HG02943 (cell line): Measurements from ENCODE around the gene SSRP1.
A peak's percentile ranks its signal among the peaks of the same experiment; 100 is the strongest.
"Not testable (repeated sequence)": the region's sequence is repeated elsewhere in the genome, so short reads cannot be mapped to it uniquely, and the experiment has no call there.

Experiments used
- ATAC-seq: cut with Tn5 transposase; IDR thresholded peaks from one replicate; pipeline ENCODE4 v1.9.1; 2021; ENCODE audit warnings: mild to moderate bottlenecking, low read depth, moderate library complexity; ENCODE audit not compliant: unreplicated experiment

SSRP1 gene

GRCh38 chr11:57335343-57336110 lies at the start of gene SSRP1:
Gene SSRP1 (minus strand): TSS chr11:57335892. CDS start chr11:57335121, 771 bp downstream.
- peak; percentile 99 for ATAC-seq

DNA sequence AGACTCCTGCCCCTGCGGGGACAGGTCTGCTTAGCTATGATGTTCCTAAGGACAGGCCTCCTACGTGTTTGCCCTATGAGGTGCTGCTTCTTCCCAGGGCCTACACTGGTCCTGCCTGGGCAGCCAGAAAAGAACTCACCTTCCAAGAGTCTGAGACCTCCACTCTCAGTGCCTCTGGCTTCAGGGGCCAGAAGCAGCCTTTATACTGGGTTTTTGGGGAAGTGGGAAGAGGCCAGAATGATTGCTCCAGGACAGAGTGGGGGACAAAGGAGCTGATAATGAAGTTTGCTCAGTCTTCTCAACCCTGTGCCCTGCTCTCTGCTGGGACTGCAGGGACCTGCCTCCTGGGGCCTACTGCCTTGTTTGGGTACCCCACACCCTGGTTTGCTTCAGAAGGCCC lies 45.3 kb upstream of the SSRP1 start, which contains the start of gene PRG3:
Gene PRG3, minus strand, starts transcription at position 176 of the 400 bp plus-strand sequence. CDS start 442 bp downstream, outside the sequence.
- no peak for ATAC-seq

DNA sequence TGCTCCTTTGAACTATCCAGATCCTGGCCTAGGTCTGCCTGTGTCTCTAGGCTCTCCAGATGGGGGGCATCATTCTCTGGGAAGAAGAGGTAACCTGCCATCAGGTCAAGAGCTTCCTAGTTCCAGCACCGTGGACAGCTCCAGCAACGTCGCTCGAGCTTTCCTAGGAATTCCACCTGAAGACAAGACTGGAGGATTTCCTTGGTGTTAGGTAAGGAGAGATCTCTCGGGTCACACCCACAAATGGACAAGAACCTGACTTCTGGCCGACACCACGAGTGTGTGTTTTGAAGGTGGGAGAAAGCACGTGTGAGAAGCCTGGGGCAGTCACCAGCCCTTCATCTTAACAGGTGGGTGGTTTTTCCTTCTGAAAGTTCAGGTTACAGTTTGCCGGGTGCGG lies 44.0 kb upstream of the SSRP1 start:
- ATAC-seq, result no peak

DNA sequence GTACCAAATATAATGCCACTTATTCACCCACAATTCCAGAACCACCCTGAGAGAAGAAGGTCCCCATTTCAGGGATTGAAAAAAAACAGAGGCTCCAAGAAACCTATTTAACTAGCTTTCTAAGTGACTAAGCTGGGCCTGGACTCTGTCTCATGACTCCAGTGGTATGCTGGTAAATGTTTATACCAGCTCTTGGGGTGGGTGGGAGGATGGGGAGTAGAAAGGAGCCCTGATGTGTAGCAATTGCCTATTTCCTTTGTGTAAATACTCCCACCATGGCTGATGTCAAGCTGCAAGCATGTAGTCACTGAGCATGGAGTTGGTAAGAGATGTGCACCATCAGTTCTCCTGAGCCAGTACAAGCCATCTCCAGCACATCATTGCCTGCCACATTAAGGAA lies 42.5 kb upstream of the SSRP1 start:
- no peak for ATAC-seq

DNA sequence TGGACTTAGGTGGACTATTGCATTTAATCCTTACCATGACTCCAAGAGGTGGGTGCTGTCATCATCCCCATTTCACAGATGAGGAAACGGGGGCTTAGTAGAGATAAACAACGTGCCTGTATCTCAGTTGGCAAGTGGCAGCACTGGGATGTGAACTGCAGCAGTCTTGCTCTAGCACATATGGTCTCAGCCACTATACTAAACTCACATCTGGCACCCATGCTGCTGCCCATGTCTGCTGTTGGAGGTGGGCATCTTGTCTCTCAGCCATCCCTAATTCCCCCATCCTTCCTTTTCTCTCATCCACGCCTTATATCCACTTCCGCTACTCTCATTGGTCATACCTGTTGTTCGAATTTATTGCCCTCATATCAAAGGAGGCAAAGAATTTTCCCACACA lies 41.4 kb upstream of the SSRP1 start:
- no peak for ATAC-seq

DNA sequence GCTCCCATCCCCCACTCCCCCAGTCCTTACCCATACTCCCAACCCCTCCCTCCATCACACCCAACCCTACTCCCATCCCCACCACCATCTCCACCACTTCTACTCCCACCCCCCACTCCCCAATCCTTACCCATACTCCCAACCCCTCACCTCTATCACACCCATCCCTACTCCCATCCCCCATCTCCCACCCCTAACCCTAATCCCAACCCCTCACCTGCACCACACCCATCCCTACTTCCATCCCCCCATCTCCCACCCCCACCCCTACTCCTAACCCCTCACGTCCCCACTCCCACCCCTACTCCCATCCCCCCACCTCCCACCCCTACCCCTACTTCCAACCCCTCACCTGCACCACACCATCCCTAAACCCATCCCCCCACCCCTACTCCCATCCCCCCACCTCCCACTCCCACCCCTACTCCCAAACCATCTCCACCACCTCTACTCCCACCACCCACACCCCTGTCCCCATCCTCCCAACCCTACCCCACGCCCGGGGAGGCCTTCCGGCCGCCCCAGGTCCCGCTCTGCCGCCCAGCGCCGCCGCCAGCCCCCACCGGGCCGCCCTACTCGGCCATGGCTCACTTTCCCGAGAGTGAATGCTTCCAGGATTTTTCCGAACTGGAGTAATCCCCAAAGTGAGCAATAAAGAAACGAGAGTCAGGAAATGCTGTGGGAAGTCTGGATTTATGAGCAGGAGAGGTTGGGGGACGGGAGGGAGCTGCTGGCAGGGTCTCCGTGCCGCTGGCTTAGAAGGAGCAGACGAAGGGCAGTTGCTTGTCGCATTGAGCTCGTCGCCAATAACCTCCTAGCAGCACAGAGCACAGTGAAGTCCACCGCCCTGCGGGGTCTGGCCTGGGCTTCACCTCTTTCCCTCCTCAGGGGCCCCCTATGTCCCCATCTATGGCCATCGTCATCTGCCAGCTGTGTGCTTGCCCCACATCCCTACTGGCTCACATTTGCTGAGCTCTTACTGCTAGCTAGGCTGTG lies 40.7 kb upstream of the SSRP1 start:
- ATAC-seq, result no peak

DNA sequence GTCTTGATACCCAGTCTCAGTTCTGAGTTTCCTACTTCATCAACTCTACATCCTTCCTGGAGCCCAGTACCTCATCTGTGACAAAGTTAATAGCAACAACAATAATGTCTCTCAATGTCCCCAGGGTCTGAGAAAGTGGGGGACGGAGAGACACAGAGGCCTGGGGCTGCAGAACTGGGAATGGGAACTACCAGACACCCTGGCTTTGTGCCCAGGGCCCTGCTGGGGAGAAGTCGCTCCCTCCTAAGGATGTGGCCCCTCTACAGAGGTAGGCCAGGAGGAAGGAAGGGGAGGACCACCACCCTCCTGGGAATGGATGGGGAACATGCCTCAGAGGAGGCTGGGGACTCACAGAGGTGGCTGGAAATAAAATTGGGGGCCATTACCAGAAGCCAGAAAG lies 39.8 kb upstream of the SSRP1 start:
- ATAC-seq, result no peak

- no peak for ATAC-seq
These were observed 39.3 kb upstream of the SSRP1 start for GRCh38 chr11:57374966-57375365.

DNA sequence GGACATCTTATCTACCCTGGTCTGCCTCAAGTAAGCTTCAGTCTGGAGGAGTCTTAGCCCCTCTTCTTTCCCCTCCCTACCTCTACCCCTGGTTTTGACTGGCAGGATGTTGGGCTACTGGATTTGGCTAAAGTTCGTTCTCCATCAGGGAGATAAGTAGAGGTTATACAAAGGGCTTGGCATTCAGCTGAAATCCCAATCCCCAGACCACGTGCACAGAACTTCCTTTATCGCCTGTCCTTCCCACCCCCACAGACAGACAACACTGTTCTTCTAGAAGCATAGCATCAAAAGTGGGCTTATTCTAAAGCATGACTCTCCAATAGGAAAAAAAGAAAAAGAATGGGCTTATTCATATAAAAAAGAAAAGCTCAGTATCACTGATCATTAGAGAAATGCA lies 37.5 kb upstream of the SSRP1 start:
- no peak for ATAC-seq

- no peak for ATAC-seq
These were observed 35.2 kb upstream of the SSRP1 start for GRCh38 chr11:57370941-57371340.

DNA sequence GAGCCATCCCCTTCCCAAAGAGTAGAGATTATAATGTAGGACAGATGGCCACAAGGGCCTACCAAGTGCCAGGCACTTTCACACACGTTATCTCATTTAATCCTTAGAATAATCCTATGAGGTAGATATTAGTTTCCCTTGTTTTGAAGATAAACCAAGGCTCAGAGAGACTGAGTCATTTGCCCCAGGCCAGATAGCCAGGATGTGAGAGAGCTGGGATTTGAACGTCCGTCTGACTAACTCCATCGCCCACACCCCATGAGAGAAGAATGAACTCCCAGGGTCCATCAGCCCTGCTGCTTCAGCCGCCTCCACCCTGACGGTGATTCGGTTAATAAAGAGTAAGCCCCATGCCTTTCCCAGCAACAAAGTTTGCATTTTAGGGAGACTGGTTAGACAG lies 34.6 kb upstream of the SSRP1 start:
- ATAC-seq, result no peak

- no peak for ATAC-seq
These were observed 33.1 kb upstream of the SSRP1 start for GRCh38 chr11:57368845-57369232.

GRCh38 chr11:57368106-57368844 lies 32.6 kb upstream of the SSRP1 start:
- no peak for ATAC-seq

DNA sequence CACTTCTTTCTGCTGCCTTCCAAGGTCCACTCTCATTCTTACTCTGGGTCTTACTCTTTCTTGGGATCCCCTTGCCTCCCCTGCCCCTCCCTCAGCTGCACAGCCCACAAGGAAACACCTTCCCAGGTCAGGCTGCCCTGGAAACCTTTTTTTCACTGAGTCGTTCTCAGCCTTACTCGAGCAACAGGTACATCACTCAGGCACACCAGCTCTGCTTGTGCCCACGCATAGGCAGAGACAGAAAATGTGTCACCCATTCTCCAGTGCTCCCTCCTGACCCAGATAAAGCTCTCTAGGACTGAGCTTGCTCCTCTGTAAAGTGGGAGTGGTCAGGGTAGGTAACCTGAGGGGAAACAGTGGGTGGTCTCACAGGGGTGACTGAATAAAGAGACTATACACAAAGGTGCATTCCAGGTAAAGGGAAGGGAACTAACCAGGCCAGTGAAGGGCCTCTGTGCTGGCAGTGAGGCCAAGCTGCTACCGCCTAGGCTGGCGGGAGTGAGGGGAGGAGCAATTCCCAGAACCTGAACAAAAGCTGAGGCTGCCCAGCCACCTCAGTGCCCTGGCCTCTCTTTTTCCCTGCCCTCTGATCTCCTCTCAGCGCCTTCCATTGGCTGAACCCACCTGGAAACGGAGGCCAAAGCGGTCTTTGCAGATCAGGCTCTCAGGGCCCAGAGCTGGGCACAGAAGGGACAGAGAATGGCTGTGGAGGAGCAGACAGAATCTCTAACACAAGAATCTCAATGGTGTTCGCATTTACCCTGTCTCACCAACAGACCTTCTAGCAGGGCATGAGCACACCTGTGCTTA lies 29.4 kb upstream of the SSRP1 start:
- ATAC-seq, result no peak

DNA sequence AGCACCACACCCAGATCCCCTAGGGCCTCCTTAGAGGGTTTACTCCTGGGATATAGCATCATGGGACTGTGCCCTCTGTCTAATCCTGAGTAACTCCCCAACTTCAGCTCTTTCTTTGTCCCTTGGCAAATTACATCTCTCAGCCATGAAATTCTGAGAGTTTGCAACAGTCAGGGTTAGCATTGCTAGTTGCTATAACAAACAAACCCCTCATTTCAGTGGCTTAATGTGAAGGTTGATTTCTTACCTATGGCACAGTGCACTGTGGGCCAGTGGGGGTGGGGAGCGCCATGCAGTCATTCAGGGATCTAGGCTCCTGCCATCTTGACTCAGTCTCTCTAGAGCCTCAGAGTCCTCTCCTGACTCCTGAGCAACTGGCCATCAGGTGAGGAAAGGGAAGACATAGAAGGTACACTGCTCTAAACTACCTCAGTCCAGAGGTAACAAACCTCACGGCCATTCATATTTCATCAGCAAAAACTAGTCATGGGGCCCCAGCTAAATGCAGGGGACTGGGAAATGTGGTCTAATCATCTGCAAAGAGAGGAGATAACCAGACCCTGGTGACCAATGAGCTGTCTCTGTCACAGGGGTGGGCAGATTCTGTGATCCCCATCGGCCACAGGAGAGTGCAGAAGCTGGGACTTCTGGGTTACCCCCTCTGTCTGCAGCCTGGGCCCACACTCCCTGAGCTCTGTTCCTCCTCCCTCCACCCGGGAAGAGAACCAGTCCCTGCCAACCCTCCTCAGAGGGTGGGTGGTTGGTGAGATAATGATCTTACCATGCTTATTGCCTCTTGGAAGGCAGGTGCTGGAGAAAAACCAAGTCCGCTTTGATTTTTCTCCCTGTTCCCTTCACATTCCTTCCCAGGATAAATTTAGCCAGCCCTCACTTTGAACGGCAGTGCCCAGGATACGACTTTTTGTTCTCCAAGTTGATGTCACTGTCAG lies 27.7 kb upstream of the SSRP1 start:
- ATAC-seq, result no peak

- no peak for ATAC-seq
These were observed 26.2 kb upstream of the SSRP1 start for GRCh38 chr11:57361926-57362325.

- ATAC-seq, result not testable (repeated sequence)
These were observed 25.7 kb upstream of the SSRP1 start for GRCh38 chr11:57361420-57361819.

DNA sequence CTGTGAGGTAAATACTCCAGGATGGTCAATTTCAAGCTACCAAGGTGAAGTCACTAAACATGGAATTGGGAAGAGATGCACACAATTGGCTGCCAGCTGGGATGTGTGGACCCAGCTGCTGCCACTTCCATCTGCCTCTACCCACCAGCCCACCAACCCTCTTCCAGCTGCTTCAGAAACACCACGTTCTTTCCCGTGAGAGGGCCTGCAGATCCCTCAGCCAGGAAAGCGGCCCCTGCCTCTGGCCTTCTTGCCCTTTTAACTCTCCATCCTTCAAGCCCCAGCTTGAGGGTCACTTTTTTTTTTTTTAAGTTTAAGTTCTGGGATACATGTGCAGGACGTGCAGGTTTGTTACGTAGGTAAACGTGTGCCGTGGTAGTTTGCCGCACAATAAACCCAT lies 25.3 kb upstream of the SSRP1 start:
- ATAC-seq, result no peak
